ENCODE results near the gene CCDC57. TPM values are rescaled to one million over a fixed set of nuclear protein-coding genes. Genes with fewer than 3 reads are reported as not detected.

The CCDC57 gene
- total and polyA plus RNA-seq, 2 of the 8 experiments (the other 6 are each of a cell fraction or from before 2014, with no cell fraction given): 8.4 to 12.9 TPM

- TF ChIP-seq MAX (IDR thresholded peaks at IDR 0.05): no peak
- no peak for TF ChIP-seq POU5F1 (IDR thresholded peaks at IDR 0.05; ENCODE audit: low read depth, low read length)
- no peak for TF ChIP-seq JUND (IDR thresholded peaks at IDR 0.05; ENCODE audit: low read length)
Observed at GRCh38 chr17:82145550-82146155, 67.0 kb downstream of the CCDC57 start (continued).
